Measurements from ENCODE around the gene ST7. TPM values are rescaled to one million over a fixed set of nuclear protein-coding genes. Genes with fewer than 3 reads are reported as not detected.

The ST7 gene
- total RNA-seq, 1 experiment from 2014 or later, result 12.4 TPM

GRCh38 chr7:117259615-117260014, 306.3 kb downstream of the ST7 start (continued):
- TF ChIP-seq PRDM15 (CRISPR knock-in tag; IDR thresholded peaks at IDR 0.05), result no peak
- no peak for TF ChIP-seq CTCF (IDR thresholded peaks at IDR 0.05)
- TF ChIP-seq OVOL2 (CRISPR knock-in tag; IDR thresholded peaks at IDR 0.05; ENCODE audit: borderline replicate concordance), result no peak
- no peak for TF ChIP-seq HMGXB4 (CRISPR knock-in tag; IDR thresholded peaks at IDR 0.05)
- TF ChIP-seq NR1H2 (CRISPR knock-in tag; IDR thresholded peaks at IDR 0.05), result no peak
- TF ChIP-seq SMAD3 (CRISPR knock-in tag; IDR thresholded peaks at IDR 0.05; ENCODE audit: borderline replicate concordance), result no peak
- TF ChIP-seq ZNF396 (CRISPR knock-in tag; IDR thresholded peaks at IDR 0.05; ENCODE audit: borderline replicate concordance), result no peak
- no peak for TF ChIP-seq PREB (CRISPR knock-in tag; IDR thresholded peaks at IDR 0.05; ENCODE audit: borderline replicate concordance)
- TF ChIP-seq FOXP4 (CRISPR knock-in tag; IDR thresholded peaks at IDR 0.05), result no peak
- TF ChIP-seq ATF1 (CRISPR knock-in tag; IDR thresholded peaks at IDR 0.05), result no peak

- CTCF ChIA-PET, result no interaction called here
- Mint-ChIP-seq H3K27ac (no peak overlapping the region), H3K4me1 (no peaks in the 10 kb centered on the region), H3K27me3 (ENCODE audit: low read depth) (no peaks in the 10 kb centered on the region), H3K4me3 (no peak overlapping the region), H3K9me3 (peaks cover 4% of the 10 kb centered on the region; the same call in 1 of the 2 replicates), H3K36me3 (no peaks in the 10 kb centered on the region)
- ATAC-seq (no peak), DNase-seq (ENCODE audit: low spot score) (no peak)
- POLR2A ChIA-PET, result no interaction called here
- no peak for TF ChIP-seq ZSCAN18 (CRISPR knock-in tag; IDR thresholded peaks at IDR 0.05)
- TF ChIP-seq E2F4 (CRISPR knock-in tag; IDR thresholded peaks at IDR 0.05; ENCODE audit: borderline replicate concordance, low read depth), result no peak
- TF ChIP-seq GABPB1 (CRISPR knock-in tag; IDR thresholded peaks at IDR 0.05), result no peak
- TF ChIP-seq CREB1 (CRISPR knock-in tag; IDR thresholded peaks at IDR 0.05), result no peak
- no peak for TF ChIP-seq HMGA2 (CRISPR knock-in tag; IDR thresholded peaks at IDR 0.05)
- no peak for TF ChIP-seq NFE2L1 (CRISPR knock-in tag; IDR thresholded peaks at IDR 0.05)
- TF ChIP-seq E2F5 (CRISPR knock-in tag; IDR thresholded peaks at IDR 0.05), result no peak
- no peak for TF ChIP-seq E2F1 (CRISPR knock-in tag; IDR thresholded peaks at IDR 0.05)
- no peak for TF ChIP-seq ATF6 (CRISPR knock-in tag; IDR thresholded peaks at IDR 0.05)
Measured at GRCh38 chr7:117262546-117262945, 309.2 kb downstream of the ST7 start.

Measured in WTC11 (cell line).